ELF-1 (cell line): ENCODE results near the gene SART3.
"Not testable (repeated sequence)": the region's sequence is repeated elsewhere in the genome, so short reads cannot be mapped to it uniquely, and the experiment has no call there.

Source experiments
- DNase-seq: peaks from one replicate; pipeline ENCODE4 v3.0.0-alpha.2; 2016; ENCODE audit warnings: low read depth, low spot score

The SART3 gene

GRCh38 chr12:108581311-108582227 lies 20.6 kb upstream of the SART3 start:
- DNase-seq = peak; percentile 31

GRCh38 chr12:108580531-108580930 lies 19.6 kb upstream of the SART3 start:
- peak; percentile 58 for DNase-seq

DNA sequence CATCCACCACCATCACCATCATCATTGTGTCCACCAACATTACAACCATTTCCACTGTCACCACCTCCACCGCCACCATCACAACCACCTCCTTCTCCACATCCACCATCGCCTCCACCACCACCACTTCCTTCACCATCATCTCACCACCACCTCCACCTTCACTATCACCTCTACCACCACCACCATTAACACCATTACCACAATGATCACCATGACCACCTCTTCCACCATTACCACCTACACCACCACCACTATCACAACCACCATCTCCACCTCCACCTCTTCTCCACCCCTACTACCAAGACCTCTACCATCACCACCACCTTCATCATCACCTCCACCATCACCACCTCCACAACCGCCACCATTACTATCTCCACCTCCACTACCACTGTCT lies 17.8 kb upstream of the SART3 start:
- no peak for DNase-seq

DNA sequence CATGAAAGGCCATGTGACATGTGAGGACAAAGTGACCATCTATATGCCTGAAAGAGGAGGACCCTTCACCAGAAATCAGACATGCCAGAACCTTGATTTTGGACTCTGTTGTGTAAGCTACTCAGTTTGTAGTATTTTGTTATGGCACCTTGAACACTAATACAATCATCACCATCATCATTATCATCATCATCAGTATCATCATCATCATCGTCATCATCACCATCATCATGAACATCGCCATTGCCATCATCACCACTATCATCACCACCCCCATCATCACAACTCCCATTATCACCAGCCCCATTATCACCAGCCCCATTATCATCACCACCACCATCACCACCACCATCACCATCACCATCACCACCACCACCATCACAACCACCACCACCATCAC lies 17.3 kb upstream of the SART3 start:
- DNase-seq = no peak

DNA sequence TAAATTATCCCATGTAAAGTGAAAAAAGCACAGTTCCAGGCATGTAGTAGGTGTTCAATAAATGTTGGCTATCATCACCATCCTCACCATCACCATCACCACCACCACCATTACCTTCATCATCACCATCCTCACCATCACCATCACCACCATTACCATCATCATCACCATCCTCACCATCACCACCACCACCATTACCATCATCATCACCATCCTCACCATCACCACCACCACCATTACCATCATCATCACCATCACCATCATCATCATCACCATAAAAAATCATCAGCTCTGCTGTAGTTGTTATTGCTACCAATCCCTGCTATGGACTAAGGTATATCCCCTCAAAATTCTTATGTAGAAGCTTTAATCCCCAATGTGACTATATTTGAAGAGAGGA lies 16.5 kb upstream of the SART3 start:
- no peak for DNase-seq

GRCh38 chr12:108576660-108577234 lies 15.8 kb upstream of the SART3 start:
- no peak for DNase-seq

DNA sequence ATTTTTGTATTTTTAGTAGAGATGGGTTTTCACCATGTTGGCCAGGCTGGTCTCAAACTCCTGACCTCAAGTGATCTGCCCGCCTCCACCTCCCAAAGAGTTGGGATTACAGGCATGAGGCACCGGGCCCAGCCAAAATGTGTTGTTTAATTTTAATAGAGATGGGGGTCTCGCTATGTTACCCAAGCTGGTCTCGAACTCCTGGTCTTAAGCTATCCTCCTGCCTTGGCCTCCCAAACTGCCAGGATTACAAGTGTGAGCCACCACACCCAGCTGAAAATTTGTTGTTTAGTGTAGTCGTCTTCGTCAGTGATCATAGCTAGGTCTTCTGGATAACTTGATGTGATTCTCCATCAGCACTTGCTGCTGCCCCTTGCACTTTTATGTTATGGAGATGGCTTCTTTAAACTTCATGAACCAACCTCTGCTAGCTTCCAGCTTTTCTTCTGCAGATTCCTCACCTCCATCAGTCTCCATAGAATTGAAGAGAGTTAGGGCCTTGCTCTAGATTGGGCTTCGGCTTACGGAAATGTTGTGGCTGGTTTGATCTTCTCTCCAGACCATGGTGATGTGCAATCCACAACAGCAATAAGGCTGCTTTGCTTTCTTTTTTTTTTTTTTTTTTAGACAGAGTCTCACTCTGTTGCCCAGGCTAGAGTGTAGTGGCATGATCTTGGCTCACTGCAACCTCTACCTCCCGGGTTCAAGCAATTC lies 14.4 kb upstream of the SART3 start:
- DNase-seq = no peak

DNA sequence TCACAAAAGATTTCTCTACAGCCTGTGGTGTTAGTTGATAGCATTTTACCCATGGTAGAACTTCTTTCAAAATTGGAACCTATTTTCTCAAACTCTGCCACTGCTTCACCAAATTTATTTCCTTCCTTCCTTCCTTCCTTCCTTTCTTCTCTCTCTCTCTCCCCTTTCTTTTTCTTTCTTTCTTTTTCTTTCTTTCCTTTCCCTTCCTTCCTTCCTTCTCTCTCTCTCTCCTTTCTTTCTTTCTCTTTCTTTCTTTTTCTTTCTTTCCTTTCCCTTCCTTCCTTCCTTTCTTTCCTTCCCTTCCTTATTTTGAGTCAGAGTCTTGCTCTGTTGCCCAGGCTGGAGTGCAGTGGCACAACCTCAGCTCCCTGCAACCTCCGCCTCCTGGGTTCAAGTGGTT lies 13.3 kb upstream of the SART3 start:
- DNase-seq = not testable (repeated sequence)

GRCh38 chr12:108573317-108573716 lies 12.3 kb upstream of the SART3 start:
- no peak for DNase-seq

DNA sequence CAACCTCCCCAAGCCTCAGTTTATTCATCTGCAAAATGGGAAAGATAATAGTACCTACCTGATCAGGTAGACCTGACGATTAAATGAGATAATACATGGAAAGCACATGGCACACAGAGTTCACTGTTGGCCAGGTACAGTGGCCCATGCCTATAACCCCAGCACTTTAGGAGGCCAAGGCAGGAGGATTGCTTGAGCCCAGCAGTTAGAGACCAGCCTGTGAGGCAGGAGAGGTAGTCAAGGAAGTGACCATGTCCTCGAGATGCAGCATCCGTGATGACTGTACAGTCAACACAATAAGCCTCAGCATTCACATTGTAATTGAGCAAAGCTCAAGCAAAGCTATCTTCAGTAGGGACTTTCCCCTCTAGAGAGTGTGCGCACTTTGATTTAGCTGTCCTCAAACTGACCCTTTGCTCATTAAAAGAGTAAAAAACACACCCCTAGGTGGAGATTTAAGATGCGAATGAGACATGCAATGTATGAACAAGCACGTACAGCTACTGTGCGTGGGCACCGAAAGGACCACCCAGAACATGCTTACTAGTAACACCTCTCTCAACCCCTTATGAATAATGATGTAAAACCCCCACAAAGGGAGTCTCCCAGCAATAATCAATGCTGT lies 11.3 kb upstream of the SART3 start:
- DNase-seq = no peak

DNA sequence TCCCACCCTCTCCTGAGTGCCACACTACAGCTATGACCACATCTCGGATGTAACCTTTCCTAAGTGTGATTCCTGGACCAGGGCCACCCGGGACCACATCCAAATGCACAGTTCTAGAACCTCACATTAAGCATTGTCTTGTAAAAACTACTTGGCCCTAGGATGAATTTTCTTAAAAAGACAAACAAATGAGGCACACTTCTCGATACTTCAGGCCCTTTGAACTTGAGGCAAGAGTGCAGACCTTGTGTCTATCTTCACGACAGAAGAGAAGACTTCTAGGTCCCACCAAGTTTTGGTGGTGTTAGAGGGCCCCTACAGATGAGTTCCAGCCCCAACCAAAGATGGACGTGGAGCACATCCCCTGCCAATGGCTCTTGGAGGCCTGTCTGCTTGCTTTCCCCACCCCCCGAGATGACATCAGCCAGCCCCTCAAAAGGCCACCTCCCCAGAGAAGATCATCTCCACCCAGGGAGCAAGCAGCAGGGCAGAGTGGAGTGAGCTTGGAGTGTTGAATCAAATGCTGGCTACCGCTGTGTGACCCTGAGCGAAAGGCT lies 10.7 kb upstream of the SART3 start:
- no peak for DNase-seq

DNA sequence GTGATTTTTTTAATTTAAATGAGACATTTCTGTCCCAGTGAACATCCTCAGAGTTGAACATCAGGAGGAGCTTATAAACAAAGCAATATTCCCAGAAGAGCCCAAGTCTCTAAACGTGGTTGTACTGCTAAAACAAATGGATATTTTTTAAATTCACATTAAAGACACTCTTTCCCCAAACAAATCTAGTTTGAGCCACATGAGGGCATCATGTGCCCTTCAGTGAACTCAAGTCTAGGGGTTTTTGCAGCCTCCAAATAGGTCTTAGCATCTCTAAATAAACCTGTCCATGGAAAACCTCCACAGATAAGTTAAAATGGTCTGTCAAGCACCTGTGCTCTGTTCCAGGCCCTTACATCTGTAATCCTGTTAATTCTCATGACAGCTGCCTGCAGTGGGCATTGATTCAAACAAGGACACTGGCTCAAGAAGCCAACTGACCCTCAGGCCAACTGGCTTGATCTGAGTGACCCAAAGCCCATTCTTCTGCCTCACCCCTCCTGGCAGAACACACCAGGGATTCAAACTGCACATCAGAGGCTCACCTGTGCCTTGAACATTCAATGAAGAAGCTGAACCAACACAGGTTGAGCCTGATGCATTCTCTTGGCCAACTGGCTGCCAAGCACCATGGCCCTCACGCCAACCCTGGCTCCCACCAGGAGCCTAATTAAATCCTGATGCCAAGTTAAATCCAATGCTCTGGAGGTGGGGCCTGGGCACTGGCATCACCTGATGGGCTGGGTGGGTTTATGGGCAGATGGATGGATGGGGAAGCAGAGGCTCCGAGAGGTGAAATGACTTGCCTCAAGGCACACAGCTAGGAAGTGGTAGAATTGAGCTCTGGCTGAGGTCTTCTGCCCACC lies 10.0 kb upstream of the SART3 start:
- DNase-seq = no peak

GRCh38 chr12:108568338-108569154 lies 7.6 kb upstream of the SART3 start:
- no peak for DNase-seq

DNA sequence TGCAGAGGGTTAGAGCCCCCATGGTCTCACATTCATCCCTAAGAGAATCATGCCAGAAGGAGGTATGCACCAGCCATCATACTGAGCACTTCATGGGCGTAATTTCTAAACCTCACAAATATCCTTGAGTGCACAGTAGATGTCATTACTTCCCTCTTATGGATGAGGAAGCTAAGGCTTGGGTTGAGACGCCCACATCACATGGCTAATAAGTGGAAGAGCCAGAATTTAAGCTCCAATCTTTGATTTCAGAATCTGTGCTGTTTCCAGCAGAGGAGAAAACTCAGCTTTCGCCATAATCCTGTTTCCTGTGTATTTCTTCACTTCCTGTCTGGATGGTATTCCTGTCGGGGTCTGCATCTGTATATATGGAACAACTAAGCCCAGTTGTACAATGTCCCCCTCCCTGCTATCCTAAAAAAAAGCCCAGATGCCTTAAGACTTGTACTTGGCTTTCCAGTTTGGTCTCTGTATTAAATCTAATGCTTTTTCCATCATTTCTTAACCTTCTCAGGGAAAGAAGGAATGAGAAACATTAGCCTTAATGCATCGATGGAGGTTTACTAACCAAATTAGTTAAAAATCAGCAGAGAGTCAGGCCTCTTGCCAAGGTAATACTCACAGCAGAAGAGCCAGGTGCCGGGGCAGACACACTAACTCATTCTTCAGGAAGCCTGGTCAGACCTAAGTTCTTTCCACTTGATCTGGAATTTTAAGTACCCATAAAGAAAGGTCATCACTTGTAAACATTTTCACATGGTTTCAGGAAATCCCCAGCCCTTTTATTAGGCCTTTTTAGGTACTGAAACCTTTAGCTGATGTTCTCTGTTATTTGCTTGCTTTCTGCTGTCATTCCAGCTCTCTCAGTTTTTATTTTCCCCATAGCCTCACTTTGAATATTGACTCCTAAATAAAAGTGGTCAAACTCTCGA lies 6.7 kb upstream of the SART3 start:
- DNase-seq = no peak

DNA sequence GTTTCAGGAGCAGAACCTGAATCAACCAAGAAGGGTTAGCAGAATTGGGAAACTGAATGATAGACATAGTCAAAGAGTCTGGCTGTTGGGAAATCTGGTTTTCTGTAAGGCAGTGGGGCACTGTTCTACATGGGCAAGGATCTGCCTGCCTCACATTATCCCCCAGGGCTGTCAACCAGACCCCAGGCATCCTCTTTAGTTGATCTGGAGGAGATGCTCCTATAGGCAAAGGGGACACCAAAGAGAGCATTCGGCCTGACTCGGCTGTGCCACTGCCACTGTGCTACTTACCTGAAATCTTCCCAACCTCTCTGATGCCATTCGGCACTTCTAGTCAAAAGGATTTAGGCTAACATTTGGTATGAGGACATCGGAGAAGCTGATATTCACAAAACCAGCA lies 5.5 kb upstream of the SART3 start:
- DNase-seq = no peak

DNA sequence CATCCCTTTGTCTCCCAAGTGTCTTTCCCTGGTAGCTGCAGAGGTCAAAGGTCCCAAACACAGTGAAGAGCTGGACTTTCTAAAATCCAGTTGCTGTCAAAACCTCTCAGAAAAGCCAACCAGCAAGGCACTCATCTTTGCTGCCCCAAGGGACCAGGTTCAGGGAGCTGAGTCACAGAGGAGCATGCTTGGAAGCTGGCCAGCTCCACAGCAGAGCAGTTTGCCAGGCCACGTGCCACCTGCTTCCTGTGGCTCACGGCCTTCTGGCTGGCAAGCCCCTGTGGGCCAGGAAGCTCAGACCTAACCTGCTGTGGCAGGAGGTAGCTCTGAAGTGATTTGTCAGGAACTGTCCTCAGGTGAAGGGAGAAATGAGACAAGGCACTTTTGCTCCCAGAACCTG lies 5.0 kb upstream of the SART3 start:
- DNase-seq = no peak

- no peak for DNase-seq
Observed at GRCh38 chr12:108565146-108565545, 4.2 kb upstream of the SART3 start.

DNA sequence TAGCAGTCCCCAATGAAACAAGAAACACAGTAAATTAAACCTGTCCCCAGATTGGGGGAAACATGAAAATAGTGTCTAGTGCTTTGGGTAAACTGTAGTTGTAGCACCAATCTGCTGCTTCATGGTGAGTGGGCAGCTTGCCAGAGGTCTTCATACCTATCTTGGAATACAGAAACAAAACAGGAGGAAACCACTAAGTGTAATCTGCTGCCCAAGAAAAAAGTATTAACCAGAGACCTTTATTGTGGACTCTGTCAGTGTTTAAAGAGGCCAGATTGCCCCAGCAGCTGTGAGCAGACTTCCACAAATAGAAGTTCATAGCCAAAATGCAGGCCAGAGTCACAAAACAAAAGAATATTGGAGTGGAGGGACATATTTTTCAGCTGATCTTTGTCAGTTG lies 3.8 kb upstream of the SART3 start:
- no peak for DNase-seq

DNA sequence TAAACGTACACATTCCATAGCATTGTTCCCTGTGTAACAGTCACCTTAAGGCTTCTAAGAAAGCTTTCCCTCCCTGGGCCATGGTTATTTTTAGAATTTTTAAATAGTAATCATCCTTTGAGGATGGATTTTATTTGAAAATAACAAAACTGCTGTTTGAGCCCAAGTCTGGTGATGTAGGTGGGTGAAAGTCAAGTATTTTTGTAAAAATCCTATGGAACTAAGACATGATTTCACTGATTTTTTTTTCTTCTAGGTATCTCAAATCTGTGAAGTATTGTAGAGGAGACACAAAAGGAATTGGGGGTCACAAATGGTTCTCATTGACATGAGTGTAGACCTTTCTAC lies 2.8 kb upstream of the SART3 start:
- DNase-seq = no peak
